Measurements from ENCODE around the gene TMEM109. TPM values are rescaled to one million over a fixed set of nuclear protein-coding genes. Genes with fewer than 3 reads are reported as not detected.

The TMEM109 gene
- total and polyA plus RNA-seq, 9 of the 15 experiments (the other 6 are each of a cell fraction or from before 2014, with no cell fraction given) = 9.2 to 71.3 (median 30.5) TPM

- no peak for DNase-seq (ENCODE audit: extremely low read depth in 1 of 4, low spot score in 3 of 4)
- Histone ChIP-seq H3K4me1 (replicated peaks in 1 of 2; ENCODE audit: control insufficient read depth in 2 of 2, insufficient read depth in 2 of 2, low read length in 2 of 2) (peaks cover 0 to 24% of the 10 kb centered on the region in 2 experiments; a peak in 1 of 5 replicates), H3K36me3 (ENCODE audit: control insufficient read depth, insufficient read depth, low read length) (no peaks in the 10 kb centered on the region), H3K27ac (ENCODE audit: extremely low read depth, low read depth, low read length) (no peak overlapping the region), H3K4me2 (ENCODE audit: insufficient read depth, low read length) (no peak overlapping the region), H3K79me2 (ENCODE audit: control insufficient read depth, insufficient read depth, low read length) (no peaks in the 10 kb centered on the region), H3K4me3 (no peak overlapping the region), H4K20me1 (replicated peaks; ENCODE audit: control insufficient read depth, insufficient read depth, low read length) (peaks cover 16% of the 10 kb centered on the region), H3K9ac (ENCODE audit: insufficient read depth in 1 of 2, low read depth in 2 of 2, low read length in 2 of 2) (no peak overlapping the region), H3K9me3 (replicated peaks; ENCODE audit: control insufficient read depth, insufficient read depth, low read depth, low read length) (no peaks in the 10 kb centered on the region), H3K9me1 (ENCODE audit: control insufficient read depth, insufficient read depth, low read length) (no peaks in the 10 kb centered on the region), H3K27me3 (ENCODE audit: control insufficient read depth in 2 of 2, insufficient read depth in 2 of 2, low read length in 2 of 2) (peaks cover 64 to 86% of the 10 kb centered on the region in 2 experiments), H2AFZ (ENCODE audit: low read depth, low read length) (no peak overlapping the region)
- intact Hi-C loops (cut with micrococcal nuclease) (no loop called here), in situ Hi-C loops (cut with MboI) (no loop called here)
- ChIA-PET POLR2A (interaction anchor here (1.1 kb wide), 1 partner anchor 17 kb away, joined by 3 read pairs; no protein-coding TSS in a partner anchor), CTCF (ENCODE audit: low intra/inter-chr PET ratio) (no interaction called here)
- no peak for ATAC-seq
- BruUV-seq (replicated peaks) = no TSS peak
- no peak for FAIRE-seq
- WGBS (ENCODE audit: insufficient coverage, low coverage, missing lambda C conversion rate) = 1% methylated on average over 20 of the region's 27 CpGs
- TF ChIP-seq CCNT2 (IDR thresholded peaks at IDR 0.05; ENCODE audit: borderline replicate concordance, extremely low read depth, insufficient read length, low read depth, low read length) = no peak
- no peak for TF ChIP-seq ZBTB34 (CRISPR knock-in tag; IDR thresholded peaks at IDR 0.05)
- TF ChIP-seq XRCC3 (IDR thresholded peaks at IDR 0.05) = no peak
- no peak for TF ChIP-seq MTA1 (IDR thresholded peaks at IDR 0.05; ENCODE audit: borderline replicate concordance)
- TF ChIP-seq TFE3 (CRISPR knock-in tag; IDR thresholded peaks at IDR 0.05) = no peak
- no peak for TF ChIP-seq TCF7L2 (IDR thresholded peaks at IDR 0.05; ENCODE audit: low read depth, low read length)
- no peak for TF ChIP-seq THRA (IDR thresholded peaks at IDR 0.05)
- TF ChIP-seq RNF2 (IDR thresholded peaks at IDR 0.05) = no peak
- no peak for TF ChIP-seq FOSL1 (tag; conservative IDR thresholded peaks at IDR 0.05)
- TF ChIP-seq ZNF41 (CRISPR knock-in tag; conservative IDR thresholded peaks at IDR 0.05) = no peak
- TF ChIP-seq HMGN3 (IDR thresholded peaks at IDR 0.05; ENCODE audit: borderline replicate concordance, extremely low read depth, insufficient read length, low read depth, low read length) = no peak
- TF ChIP-seq HNRNPLL (IDR thresholded peaks at IDR 0.05; ENCODE audit: low read depth, low read length, poor library complexity, severe bottlenecking) = no peak
- no peak for TF ChIP-seq BRD4 (IDR thresholded peaks at IDR 0.05)
- TF ChIP-seq USF1 (CRISPR knock-in tag; IDR thresholded peaks at IDR 0.05) = no peak
Measured at GRCh38 chr11:60935676-60936442, 21.9 kb downstream of the TMEM109 start.

All from K562 (cell line).